Stimulated activated CD8-positive, alpha-beta memory T cell treated with anti-CD3 and anti-CD28 coated beads, Interleukin-12 subunit alpha, Interleukin-12 subunit beta, amount 100 ng/mL, for 24 hours (primary cell): ENCODE data around the gene USP10.

ENCODE experiments used
- DNase-seq: peaks from one replicate; pipeline ENCODE4 v3.0.0-alpha.2; 2020; ENCODE audit errors: extremely low read depth

USP10 gene

DNA sequence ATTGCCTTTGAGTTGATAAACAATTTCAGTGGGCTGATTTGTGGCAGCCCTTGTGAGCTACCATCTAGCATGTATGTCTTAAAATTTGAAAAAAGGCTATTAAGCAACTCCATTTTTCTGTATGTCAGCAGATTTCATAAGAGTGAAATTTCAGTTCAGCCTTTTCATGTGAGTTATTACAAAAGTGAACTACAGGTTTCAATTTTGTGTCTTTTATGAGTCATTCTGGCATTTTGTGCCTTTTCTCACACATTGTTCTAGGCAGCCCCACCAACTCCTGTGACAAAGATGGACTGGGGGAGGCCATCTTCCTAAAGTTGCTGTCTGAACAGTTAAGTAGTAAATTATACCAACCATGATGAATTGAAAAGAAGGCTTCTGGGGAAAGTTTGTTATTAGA, 52.1 kb downstream of the USP10 start:
- no peak for DNase-seq

DNA sequence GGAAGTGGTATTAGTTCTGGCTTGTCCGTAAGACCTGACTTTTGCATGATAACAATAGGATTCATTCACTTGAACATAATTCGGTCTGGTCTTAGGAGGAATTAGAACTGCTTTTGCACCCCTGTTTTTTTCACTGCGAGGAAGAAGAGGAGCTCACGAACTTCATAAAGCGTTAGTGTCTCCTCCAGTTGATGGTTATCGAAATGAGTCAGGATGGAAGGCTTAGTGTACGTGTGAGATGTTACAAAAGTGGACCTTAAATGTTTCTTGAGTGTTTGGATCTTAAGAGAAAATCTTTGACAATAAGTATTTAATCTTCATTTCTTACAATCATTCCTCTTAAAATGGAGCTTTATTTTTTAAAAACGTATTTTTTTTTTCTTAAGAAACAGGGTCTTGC, 52.8 kb downstream of the USP10 start:
- no peak for DNase-seq

DNA sequence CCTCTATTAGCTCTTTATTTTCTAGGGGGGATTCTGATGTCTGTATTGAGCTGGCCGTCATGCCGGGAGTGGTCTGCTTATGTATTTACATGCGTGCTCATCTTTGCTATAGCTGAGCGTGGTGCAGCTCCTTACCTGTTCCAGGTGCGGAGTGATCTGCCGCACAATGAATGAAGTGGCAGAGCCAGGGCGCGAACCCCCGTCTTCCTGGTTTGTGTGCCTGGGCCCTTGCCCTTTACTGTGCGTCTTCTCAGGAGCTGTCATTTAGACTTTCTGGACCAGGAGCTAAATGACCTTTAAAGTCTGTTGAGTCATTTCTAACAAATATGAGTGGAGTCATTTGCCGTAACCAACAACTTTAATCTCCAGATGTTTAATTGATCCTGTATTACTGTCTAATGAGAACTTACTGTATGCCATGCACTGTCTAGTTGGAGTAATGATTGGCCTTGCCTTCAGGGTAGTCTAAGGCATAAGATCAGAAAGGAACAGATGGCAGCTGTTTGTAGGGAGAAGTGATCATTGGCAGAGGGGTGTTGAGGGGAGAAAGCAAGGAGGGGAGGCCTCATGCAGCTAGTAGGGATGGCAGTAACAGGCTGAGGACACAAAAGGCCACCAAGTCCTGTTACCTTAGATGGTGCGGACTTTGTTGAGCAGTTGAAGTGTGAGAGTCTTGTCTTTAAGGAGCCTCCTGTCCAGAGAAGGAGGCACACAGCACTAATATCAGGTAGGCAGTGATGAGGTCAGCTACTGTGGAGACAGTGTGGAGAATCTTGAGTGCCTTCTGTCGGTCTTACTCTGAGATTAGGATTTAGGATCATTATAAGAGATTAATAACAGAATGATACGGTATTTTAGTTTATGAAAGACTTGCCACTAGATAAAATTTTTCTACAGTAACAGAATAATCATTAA, 53.9 kb downstream of the USP10 start:
- no peak for DNase-seq

DNA sequence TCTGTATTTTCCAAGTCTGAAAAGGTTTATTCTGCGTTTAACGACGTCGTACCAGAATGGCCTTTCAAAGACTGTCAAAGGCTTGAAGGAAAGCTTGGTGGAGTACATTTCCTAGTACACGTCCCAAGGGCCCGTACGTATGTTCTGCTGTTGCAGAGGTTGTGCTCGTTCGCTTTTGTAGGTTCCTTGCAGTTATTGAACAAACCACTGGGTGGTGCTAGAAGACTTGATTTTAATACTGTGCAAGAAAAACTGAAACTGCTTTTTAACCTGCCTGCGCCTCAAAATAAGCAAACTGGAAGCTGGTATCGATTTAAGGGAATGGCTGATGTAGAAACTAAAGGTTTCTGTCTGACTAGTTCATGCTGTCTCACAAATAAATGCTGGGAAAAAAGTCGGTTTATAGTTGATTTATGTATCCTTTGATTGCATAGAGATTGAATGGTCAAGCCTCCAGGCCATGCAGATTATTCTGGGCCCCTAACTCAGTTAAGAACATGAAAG, 54.6 kb downstream of the USP10 start:
- no peak for DNase-seq

DNA sequence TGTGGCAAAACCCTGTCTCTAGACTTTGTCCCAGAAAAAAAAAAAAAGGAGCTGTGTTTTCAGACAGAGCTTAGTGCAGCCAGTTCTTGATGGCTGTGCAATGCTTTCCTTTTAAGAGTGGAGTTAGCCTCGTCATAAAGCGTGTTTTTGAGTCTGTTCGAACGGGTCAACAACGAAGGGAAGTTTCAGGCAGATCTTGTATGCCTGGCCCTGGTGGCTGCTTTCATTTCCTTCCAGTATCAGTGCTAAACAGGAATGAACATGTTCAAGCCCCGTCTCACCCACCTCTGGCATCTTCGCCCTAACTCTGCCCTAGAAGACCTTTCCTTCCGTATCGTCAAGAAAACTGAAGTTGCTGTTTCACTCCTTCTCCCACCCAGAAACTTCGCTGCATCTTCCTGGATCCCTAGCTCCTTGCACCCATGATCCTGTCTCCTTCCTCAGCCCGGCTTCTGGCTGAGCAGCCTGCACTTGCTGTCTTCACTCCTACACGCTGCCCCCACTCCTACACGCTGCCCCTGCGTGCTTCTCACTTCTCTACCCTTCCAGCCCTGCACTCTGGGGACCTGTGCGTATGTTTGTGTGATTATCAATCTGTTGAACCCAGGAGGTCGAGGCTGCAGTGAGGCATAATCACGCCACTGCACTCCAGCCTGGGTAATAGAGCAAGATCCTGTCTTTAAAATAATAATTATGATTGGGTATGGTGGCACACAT, 55.3 kb downstream of the USP10 start:
- no peak for DNase-seq

DNA sequence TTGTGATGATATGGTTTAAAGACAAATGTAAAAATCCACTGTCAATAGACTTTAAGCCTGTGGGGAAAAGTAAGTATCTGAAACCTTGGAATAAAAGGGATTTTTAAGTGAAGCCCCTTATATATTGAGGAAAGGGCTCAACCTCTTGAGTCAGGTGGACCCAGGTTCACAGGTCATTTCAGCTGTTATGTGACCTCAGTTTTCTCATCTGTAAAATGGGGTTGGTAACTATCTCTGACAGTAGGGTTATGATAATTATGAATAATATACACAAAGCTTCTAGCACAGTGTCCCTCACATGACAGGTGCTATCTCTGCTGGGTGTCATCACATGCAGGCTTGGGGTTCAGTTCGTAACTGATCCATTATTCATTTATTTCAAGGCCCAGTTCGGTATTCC, 57.0 kb downstream of the USP10 start:
- DNase-seq: no peak

DNA sequence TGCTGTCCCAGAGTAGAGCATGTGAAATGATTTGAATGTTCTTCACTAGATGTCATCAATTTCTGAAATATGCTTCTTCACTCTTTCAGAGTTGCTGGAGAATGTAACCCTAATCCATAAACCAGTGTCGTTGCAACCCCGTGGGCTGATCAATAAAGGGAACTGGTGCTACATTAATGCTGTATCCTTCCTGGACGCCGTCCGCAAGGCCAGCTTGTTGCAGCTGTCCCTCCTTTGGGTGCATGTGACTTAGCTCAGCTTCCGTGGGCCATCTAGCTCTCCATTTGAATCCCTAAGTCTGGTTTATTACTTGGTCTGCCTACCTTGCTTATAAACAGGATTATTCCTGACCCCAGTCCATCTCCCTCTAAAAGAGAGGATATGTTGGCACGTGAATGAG, 58.8 kb downstream of the USP10 start:
- DNase-seq: no peak

DNA sequence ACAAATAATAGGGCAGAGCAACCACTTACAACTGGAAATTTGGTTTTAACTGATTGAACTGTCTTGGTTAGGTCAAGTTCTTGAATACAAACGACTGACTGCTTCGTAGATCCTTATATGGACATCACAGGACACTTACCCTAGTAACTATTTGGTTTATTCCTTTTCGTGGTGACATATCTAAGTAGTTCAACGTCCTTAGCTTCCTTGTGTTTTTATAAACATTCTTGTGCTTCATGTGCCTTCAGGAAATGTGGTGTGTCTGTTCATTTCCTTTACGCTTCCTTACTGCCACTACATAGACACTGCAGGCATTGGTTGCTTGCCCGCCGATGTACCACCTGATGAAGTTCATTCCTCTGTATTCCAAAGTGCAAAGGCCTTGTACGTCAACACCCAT, 59.3 kb downstream of the USP10 start:
- DNase-seq: no peak

DNA sequence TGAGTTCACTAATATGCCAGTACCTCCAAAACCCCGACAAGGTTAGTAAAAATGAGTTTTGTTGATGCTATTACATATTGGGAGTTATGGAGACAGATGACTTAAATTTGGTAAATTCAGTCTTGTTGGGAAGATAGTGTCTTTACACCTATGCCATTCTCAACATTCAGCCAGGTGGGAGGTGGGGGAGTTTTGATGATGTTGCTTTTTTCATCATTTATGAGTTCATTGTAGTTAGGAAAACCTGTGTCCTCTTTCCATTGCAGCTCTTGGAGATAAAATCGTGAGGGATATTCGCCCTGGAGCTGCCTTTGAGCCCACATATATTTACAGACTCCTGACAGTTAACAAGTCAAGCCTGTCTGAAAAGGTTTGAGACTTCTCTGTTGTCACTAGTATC, 60.1 kb downstream of the USP10 start:
- no peak for DNase-seq

DNA sequence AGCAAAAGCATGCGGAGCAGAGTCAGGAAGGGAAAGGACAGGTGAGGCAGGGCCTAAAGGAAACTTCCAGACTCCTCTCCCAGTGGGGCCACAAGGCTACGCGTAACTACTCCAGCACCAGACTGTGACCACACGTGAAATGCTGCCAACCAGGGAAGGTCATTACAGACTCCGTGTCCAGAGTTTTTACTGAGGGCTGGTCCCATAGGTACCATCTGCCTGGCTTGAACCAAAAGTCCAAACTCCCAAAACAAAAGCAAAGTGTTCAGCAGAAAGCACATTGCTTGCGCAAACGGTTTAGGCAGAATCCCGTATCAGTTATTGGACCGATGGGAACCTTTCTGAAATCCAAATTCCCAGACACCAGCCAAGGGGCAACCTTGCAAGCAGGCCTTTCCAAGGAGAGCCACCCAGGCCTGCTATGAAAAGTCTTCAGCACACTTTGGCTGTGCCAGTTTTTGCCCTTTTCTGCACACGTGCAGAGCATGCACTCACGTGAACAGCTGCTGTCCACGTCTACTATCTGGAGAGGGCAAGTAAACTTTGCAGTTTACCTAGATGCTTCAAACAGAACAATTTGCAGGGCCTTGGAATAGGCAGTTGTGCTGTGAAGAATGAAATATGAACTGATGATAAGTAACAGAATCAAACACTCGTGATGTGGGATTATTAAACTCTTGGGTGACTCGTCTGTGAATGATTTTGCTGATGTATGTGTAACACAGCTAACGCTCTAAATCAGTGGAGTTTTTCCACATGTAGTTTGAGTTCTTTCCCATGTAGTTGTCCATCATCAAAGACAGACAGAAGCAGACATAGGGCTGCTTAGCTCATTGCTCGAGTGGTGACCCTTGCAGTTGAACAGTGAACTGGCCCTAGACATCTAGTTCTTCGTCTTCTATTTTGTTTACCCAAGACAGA, 61.9 kb downstream of the USP10 start:
- DNase-seq: no peak

DNA sequence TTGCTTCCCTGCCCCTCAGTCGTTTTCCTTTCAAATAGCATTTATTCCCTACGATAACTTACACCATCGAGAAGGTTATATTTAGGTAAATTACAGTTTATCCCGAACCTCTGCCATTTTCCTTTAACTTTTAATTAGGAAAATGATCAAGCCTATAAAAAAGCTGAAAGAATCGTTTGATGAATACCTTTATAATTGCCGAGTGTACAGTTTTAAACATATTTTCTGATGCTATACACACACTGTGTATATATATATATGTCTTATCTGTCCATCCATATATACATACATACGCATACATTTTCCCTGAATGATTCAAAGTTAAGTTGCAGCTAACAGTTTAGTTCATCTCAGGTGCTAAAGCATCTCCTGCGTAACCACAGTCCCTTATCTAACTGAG, 63.4 kb downstream of the USP10 start:
- DNase-seq: no peak

DNA sequence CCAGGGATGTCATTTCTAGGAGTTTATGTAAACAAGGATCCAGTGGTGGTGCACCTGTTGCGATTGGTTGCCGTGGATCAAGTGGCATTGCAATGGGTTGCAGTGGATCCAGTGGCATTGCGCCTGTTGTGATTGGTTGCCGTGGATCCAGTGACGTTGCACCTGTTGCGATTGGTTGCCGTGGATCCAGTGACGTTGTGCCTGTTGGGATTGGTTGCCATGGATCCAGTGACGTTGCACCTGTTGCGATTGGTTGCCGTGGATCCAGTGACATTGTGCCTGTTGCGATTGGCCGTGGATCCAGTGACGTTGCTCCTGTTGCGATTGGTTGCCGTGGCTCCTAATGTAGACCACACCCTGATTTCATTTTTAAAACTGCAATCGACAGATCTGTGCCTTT, 63.8 kb downstream of the USP10 start:
- no peak for DNase-seq

DNA sequence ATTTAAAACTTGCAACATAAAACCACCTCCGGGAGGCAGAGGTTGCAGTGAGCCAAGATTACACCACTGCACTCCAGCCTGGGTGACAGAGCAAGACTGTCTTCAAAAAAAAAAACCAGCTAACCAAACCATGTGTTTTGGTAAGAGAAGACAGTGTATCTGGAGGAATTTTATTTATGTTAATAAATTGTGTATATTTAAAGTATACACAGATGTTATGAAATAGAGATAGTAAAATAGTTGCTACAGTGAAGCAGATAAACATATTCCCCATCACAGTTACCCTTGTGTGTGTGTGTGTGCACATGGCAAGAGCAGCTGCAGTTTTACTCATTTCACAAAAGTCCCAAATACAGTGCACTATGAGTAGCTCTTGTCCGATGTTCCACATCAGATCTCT, 65.2 kb downstream of the USP10 start:
- no peak for DNase-seq

DNA sequence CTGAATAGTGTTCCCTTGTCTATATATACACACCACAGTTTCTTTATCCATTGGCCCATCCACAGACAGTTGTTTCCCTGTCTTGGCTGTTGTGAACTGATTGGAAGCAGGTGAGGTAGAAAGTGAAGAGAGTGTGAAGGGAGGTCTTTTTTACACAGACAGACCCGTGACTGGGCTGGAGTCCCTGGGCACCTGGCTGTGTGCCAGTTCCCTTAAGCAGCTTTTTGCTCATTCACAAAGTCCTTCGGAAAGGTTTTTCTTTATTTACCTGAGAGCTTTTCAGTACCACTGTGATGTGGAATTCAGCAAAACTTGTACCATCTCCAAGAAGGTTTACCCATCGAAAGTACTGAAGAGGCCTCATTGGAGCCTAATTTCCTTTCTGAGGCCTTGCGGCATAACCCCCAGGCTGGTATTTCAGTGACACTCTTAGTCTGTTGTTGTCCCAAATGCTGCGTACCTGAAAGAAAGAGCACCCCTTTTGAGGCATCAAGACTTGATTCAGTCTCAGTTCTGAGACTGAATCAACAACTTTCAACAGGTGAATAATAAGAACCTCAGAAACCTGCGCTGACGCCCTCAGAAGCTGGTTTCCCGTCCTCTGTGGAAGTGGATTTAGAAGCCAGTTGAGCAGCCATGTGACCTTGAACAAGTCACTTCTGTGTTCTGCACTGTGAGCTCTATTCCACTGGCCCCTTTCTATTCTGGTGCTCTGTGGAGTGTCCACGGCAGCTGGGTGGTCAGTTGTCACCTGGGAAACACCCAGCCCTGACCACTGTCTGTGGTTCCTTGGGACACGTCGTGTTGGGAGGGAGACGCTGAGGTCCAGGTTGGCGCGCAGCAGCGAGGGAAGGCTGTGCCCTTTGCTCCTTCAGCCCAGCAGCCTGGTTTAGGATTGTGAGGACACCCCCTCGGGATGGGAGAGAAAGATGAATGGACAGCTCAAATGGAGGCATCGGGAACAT, 66.1 kb downstream of the USP10 start:
- no peak for DNase-seq

DNA sequence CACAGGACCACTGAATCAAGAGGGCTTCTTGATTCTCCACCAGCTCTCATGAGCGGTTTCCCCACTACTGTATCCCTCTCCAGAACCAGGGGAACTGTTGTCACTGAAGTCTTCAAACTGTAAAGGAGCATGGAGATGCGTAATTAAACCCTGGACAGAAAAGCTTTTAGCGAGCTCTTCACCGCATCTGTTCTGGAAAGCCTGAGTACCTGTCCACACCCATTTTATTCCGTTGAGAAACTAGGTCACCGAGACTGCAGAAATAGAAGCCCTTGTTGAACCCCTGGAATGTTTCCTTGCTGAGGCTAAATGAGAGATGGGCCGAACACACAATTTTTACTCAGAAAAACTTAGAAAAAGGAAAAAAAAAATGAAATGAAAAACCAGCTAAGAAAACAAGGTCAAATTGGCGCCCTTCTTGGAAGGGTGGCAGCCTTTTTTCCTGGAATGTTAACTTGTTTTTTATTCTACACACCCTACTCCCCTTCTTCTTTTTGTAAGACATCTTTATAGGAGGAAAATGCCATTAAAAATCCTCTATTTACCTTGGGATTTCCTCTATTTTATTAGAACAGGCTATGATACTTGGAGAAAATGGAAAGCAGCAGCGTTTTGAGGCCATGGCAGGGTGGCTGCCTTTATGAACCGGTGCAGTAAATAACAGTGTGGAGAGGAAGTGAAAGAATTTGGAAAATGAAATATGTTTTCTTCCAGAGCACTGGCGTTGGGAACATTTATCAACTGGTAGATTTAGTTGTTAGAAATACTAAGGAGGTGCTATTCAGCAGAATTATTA, 67.4 kb downstream of the USP10 start:
- no peak for DNase-seq

DNA sequence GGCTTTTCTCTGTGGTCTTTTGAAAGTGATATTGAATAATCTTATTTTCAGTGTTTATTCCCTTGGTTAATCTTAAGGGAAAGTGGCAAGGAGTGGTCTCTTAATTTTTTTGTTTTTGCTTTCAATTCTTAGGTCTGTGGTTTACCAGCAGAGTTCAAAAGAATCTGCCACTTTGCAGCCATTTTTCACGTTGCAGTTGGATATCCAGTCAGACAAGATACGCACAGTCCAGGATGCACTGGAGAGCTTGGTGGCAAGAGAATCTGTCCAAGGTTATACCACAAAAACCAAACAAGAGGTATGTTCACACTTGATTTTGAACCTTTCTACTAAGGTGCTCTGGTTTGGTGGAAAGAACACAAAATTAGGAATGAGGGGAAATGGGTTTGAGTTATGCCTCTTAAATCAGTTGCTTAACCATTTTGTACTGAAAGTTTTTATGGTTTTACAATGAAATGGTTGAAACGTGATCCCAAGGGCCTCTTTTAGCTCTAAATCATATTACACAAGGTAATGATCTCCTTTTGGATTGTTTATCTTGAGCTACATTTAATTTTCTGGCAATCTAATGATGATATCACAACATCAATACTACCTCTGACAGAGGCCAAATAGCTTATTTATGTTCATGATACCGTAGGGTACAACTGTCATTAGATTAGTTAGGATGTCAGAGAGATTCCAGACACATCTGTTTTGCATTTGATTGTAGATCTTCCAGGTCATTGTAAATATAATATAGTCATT, 68.4 kb downstream of the USP10 start:
- no peak for DNase-seq

DNA sequence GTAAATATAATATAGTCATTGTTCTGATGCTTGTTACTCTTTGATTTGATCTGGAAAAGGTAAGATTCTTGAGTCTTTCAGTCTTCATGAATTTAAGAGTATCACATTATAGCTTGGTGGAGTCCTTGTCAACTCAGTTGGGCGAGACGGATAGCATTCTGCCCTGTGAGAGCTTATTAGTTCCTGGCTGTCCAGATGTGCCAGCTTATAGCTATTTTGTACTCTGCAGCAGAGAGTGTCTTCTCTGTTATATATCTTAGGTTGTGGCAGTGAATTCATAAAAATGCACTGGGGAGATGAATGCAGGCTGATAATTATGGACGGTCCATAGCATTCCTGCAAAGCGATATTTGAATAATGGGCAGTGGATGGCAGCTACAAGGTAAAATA, 69.0 kb downstream of the USP10 start:
- no peak for DNase-seq

DNA sequence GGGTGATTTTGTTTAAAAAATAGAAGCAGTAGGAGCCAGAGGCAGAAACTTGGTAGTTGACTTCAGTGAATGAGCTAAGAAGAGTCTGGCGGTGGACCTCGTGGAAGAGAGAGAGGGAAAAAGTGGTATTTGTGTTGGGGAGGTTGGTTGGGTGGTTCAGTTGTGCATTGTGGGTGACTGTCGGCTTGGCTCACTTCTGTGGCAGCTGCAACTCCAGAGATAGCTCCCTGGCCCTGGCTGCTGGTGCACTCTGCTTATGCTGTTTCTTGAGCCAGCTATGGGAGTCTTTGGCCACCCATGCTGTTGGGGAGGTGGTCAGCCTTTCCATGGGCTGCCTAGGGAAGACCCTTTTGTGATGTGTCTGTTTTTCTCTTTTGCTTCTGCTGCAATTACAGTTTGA, 69.6 kb downstream of the USP10 start:
- DNase-seq: no peak

DNA sequence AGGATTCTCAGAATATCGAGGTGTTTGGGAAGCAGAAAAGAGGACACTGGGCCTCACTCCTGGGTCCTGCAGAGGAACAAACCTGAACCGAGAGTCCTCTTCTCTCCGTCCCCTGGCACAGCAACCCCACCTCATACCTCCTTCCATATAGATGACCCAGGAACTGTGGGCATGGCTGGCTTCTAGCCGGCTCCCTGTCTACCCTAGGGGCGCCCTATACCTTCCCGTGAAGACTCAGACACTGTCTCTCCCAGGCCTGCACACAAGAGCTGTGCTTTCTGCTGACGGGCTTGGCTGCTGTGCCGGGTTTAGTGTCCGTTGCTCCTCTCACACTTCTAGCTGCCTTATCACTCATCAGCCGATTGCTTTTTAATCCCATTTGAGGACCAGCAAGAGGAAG, 73.5 kb downstream of the USP10 start:
- no peak for DNase-seq
